DMS79 treated with DMSO at 0.1 percent for 48 hours (cell line): ENCODE measurements around the gene SAP30BP.

Experiments
- DNase-seq: peaks from one replicate; lab custom pipeline; 2025; lab: John Stamatoyannopoulos, UW

The SAP30BP gene

GRCh38 chr17:75647061-75647460 is 20.1 kb upstream of the SAP30BP start:
- no peak for DNase-seq

GRCh38 chr17:75647921-75648320 is 19.2 kb upstream of the SAP30BP start:
- DNase-seq = no peak

- no peak for DNase-seq
Observed at GRCh38 chr17:75649687-75650086, 17.5 kb upstream of the SAP30BP start.

DNA sequence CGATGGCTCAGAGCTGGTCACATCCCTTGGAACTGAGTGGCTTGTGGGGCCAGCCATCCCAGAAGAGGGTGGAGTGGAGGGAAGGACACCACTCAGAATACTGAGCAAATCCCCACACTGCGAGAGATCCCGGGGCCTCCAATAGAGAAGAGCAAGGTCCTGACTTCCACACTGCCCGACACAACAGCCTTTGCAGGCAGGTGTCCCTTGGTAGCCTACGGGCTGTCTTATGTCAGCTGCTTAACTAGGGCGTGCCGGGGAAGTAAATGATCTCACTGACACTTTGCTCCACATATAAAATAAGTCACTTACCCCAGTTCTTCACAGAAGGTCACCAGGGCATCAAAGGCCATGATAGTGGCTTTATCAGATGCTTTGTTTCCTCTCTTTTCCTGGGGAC is 16.3 kb upstream of the SAP30BP start:
- DNase-seq = no peak

- no peak for DNase-seq
Observed at GRCh38 chr17:75652341-75652740, 14.8 kb upstream of the SAP30BP start.

- no peak for DNase-seq
Observed at GRCh38 chr17:75652934-75653549, 14.1 kb upstream of the SAP30BP start.

GRCh38 chr17:75654176-75654575 is 13.0 kb upstream of the SAP30BP start:
- DNase-seq = no peak

DNA sequence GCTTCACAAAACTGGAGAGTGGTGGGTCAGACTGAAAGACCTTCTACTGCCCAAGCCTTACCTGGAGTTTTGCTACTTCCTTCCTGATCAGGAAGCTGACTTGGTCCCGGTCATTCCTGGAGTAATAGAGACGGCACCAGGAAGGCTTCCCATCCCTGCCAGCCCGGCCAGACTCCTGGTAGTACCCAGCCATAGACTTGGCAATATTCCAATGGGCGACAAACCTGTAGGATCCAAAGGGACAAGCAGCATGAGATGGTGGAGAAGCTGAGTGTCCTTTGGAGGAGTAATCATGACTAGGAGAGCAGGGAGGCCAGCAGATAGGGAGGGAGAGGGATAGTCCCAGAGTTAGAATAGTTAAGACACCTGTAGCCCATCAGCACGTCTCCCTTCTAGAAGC is 8.9 kb upstream of the SAP30BP start:
- no peak for DNase-seq

DNA sequence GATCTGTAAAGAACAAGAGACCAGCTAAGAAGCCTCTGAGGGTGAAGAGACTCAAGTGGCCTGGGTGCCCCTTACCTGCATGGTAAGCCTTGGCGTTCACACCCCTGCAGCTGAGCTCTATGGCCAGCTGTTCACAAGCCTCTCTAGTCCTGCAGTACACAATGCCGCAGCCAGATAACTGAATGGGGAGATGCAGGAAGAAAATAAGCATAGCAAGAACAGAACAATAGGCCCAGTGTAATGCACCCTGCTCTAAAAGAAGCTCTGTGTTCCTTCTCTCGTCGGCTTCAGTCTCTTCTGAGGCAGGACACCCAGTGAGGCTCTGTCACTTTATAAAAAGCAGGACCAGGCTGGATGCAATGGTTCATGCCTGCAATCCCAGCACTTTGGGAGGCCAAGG is 5.6 kb upstream of the SAP30BP start:
- no peak for DNase-seq

- DNase-seq = no peak
Observed at GRCh38 chr17:75662511-75662910, 4.6 kb upstream of the SAP30BP start.

- DNase-seq = no peak
Observed at GRCh38 chr17:75664099-75664549, 3.0 kb upstream of the SAP30BP start.

GRCh38 chr17:75665981-75666380 is 1.2 kb upstream of the SAP30BP start:
- no peak for DNase-seq

DNA sequence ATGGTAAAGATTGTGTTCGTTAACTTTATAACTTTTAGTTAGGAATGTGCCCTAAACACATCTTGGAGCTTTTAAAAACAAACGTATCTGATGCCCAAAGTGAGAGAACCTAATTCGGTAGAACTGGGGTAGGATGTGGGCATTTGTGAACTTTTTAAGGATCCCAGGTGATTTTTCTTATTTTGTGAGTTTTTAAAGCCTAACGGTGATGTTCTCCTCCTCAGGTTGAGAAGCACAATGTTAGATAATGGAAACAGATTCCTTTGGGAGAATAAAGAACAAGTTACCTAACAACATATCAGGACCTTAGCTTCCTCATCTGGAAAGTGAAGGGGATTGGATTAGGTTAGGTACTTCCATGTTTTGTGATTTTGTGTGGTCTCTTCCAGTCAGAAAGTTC is 687 bp downstream of the SAP30BP start:
- no peak for DNase-seq

DNA sequence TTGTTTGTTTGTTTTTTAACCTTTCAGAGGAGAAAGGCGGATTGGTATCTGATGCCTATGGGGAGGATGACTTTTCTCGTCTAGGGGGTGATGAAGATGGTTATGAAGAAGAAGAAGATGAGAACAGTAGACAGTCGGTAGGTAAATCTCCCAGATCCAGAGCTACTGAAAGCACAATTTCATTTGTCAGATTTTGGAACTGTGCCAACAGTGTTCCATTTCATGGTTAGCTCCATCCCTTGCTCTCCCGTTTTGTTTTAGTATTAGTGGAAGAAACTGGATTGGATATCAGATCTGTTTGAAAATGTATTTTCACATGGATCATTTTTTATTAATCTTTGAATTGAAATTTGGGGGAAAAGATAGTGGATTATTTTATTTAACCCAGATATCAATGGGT is 1.4 kb downstream of the SAP30BP start:
- DNase-seq = no peak

- no peak for DNase-seq
Observed at GRCh38 chr17:75670868-75671267, 3.7 kb downstream of the SAP30BP start.

- DNase-seq = no peak
Observed at GRCh38 chr17:75672011-75672410, 4.9 kb downstream of the SAP30BP start.

GRCh38 chr17:75673487-75673886 is 6.3 kb downstream of the SAP30BP start:
- no peak for DNase-seq

GRCh38 chr17:75676461-75676860 is 9.3 kb downstream of the SAP30BP start:
- no peak for DNase-seq

- no peak for DNase-seq
Observed at GRCh38 chr17:75679706-75680211, 12.6 kb downstream of the SAP30BP start.

GRCh38 chr17:75680431-75680830 is 13.3 kb downstream of the SAP30BP start:
- DNase-seq = no peak

DNA sequence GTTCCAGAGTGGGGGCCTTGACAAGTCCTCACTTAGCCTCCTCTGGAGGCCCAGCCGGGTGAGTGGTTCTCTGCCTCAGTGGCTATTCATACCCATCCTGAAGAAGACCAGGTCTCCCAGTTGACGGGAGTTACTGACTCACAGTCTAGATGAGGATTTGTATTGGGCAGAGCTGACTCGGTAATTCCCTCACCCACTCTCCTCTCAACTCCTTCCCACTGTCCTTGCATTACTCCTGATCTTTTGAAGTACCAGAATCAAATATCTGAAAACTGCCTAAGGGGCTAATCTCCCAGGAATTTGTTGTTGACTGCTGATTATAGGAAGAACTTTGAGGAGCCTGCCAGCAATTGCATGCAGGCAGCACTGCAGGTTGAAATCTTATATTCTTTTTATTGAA is 14.2 kb downstream of the SAP30BP start:
- DNase-seq = no peak

DNA sequence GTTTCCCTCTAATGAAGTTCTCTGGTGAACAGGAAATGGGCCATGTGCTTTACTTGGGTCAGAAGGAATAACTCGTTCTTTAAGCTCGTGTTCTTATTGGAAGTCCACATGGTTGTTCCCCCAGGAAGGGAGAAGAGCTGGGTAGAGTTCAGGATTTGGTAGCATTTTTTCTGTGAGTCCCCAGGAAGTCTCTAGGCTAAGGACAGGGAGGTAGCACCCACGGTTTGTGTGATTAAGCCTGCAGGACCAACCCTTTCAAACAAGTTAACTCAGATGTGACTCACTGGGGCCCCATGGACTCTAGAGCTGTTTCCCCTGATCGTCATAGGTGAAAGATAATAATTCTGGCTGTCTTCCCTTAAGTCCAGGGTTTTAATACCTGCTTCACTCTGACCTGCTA is 16.4 kb downstream of the SAP30BP start:
- DNase-seq = no peak

DNA sequence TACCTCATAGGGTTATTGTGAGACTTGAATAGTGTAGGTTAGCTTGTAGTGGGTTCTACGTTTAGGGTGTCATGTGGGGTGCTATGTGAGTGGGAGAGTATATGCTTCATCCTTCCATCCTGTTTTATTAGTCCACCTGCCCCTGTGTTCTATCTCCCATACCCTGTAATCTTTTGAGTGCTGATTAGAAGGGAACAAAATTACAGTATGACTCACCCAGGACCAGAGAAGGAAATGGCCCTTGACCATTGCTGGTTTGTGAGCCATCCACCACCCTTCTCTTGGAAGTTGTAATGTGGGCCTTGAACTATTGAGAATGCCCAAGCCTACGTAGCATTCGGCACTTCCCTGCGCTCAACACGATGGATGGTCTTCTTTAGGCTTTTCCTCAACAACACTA is 17.1 kb downstream of the SAP30BP start:
- DNase-seq = no peak

DNA sequence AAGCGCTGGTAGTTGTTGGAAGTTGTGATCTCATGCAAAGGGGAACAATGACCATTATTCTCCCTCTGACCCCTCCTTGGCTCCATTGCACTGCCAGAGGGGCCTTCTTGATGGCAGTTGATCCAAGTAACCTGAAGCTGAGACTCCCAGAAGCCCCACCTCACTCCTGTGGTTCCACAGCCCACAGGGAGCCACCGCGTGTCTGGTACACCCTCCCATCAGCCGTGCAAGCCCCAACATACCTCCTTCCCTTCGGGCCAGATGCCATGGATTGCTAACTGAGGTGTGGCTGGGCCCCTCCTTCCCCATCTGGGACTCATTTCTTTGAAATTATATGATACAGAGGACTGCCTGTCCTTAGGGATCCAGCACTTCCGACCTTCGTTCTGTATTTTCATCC is 17.8 kb downstream of the SAP30BP start:
- DNase-seq = no peak
